Measurements from ENCODE around the gene TMEM217. TPM values are rescaled to one million over a fixed set of nuclear protein-coding genes. Genes with fewer than 3 reads are reported as not detected.

The TMEM217 gene
- total and polyA plus RNA-seq, 2 of the 8 experiments (the other 6 are each of a cell fraction or from before 2014, with no cell fraction given), result 0.60 to 1.1 TPM

GRCh38 chr6:37241131-37241530 is 16.8 kb downstream of the TMEM217 start:
- H3K4me1 ChIP-seq (replicated peaks in 1 of 4; ENCODE audit: control insufficient read depth in 3 of 4, insufficient read depth in 4 of 4, low read length in 3 of 4), result no peaks in the 10 kb centered on the region
- no peak overlapping the region for H2BK12ac ChIP-seq (ENCODE audit: low read depth, low read length)
- no peaks in the 10 kb centered on the region for H3K79me2 ChIP-seq (ENCODE audit: control insufficient read depth in 1 of 2, insufficient read depth in 2 of 2, low read length in 2 of 2)
- H2AK5ac ChIP-seq (ENCODE audit: low read depth, low read length), result no peak overlapping the region
- H3K9ac ChIP-seq (replicated peaks in 1 of 4; ENCODE audit: extremely low read depth in 1 of 4, low read depth in 3 of 4, low read length in 3 of 4), result no peak overlapping the region
- no peak overlapping the region for H3K14ac ChIP-seq (ENCODE audit: insufficient read length)
- no peak overlapping the region for H3K4ac ChIP-seq (replicated peaks; ENCODE audit: insufficient read length, low read depth, low read length)
- H4K91ac ChIP-seq (replicated peaks; ENCODE audit: insufficient read length, low read length), result no peak overlapping the region
- no peak overlapping the region for H2BK120ac ChIP-seq (replicated peaks; ENCODE audit: low read depth, low read length)
- H3K9me3 ChIP-seq (ENCODE audit: insufficient read depth in 2 of 2, low read depth in 1 of 2, low read length in 1 of 2), result no peaks in the 10 kb centered on the region
- FAIRE-seq (no peak), DNase-seq (ENCODE audit: low read depth in 1 of 2, low spot score in 2 of 2) (no peak)
- TF ChIP-seq JUN (IDR thresholded peaks at IDR 0.05; ENCODE audit: low read depth, low read length) (no peak), TEAD4 (IDR thresholded peaks at IDR 0.05; ENCODE audit: low read depth, low read length) (no peak), TAF7 (optimal IDR thresholded peaks at IDR 0.05; ENCODE audit: borderline replicate concordance, low read depth, low read length) (no peak)
- H3K18ac ChIP-seq (ENCODE audit: extremely low read depth, low read length), result no peak overlapping the region
- no peak overlapping the region for H2AFZ ChIP-seq (ENCODE audit: low read length)
- no peak overlapping the region for H3K23ac ChIP-seq (ENCODE audit: insufficient read length)
- no peak overlapping the region for H3K27ac ChIP-seq (ENCODE audit: low read depth, low read length)
- H3K4me3 ChIP-seq (ENCODE audit: extremely low read depth in 1 of 4, insufficient read depth in 2 of 4, low read depth in 3 of 4, low read length in 4 of 4), result no peak overlapping the region
- H3K79me1 ChIP-seq (ENCODE audit: low read depth, low read length), result no peaks in the 10 kb centered on the region
- no peak overlapping the region for H2BK15ac ChIP-seq (ENCODE audit: low read length)
- H3K56ac ChIP-seq (replicated peaks; ENCODE audit: insufficient read length, low read depth, low read length), result no peak overlapping the region
- no peaks in the 10 kb centered on the region for H3K27me3 ChIP-seq (replicated peaks in 1 of 4; ENCODE audit: control insufficient read depth in 3 of 4, extremely low read depth in 1 of 4, insufficient read depth in 3 of 4, low read length in 3 of 4)
- H2BK20ac ChIP-seq (ENCODE audit: low read length), result no peak overlapping the region
- H4K5ac ChIP-seq (ENCODE audit: insufficient read length, low read depth, low read length), result no peak overlapping the region
- POLR2A ChIA-PET (ENCODE audit: partially characterized antibody), result interaction anchor here (1.6 kb wide), 1 partner anchor 17 kb away, joined by 4 read pairs; the partner anchor contains the start of genes TBC1D22B and TMEM217
- CTCF ChIA-PET (ENCODE audit: partially characterized antibody), result no interaction called here
- H3K23me2 ChIP-seq (ENCODE audit: low read depth, low read length), result no peaks in the 10 kb centered on the region
- WGBS, 2 experiments (ENCODE audit: extremely low coverage in 1 of 2, insufficient coverage in 1 of 2, insufficient read length in 1 of 2, insufficient replicate concordance in 2 of 2, low coverage in 1 of 2, low lambda C conversion rate in 2 of 2, missing lambda C conversion rate in 1 of 2), result 87% methylated on average over 6 of the region's 6 CpGs; no CpG with 5 or more reads in 1 of the 2 experiments
- H4K8ac ChIP-seq (ENCODE audit: extremely low read depth, insufficient read depth, low read length), result no peak overlapping the region
- H3K36me3 ChIP-seq (ENCODE audit: control insufficient read depth in 2 of 4, insufficient read depth in 4 of 4, low read length in 3 of 4), result no peaks in the 10 kb centered on the region
- H3K4me2 ChIP-seq (ENCODE audit: insufficient read depth in 1 of 2, low read depth in 2 of 2, low read length in 2 of 2), result no peak overlapping the region
- no peaks in the 10 kb centered on the region for H4K20me1 ChIP-seq (replicated peaks in 1 of 2; ENCODE audit: control insufficient read depth in 1 of 2, insufficient read depth in 2 of 2, low read length in 2 of 2)
- H2BK5ac ChIP-seq (ENCODE audit: low read depth, low read length), result no peak overlapping the region
